Esophagus squamous epithelium (tissue), 4 donors: ENCODE results near the gene HYLS1.

ENCODE experiments used
- CTCF ChIP-seq, 6 experiments: fragments of 450-650 bp in 4 of 6; fragments of 200-600 bp in 2 of 6; sonication (generic) in 2 of 6; IDR thresholded peaks; one replicate each; pipeline ENCODE4 v1.5.1; 2016 to 2019; ENCODE audit warnings: antibody characterized with exemption in 6 of 6, mild to moderate bottlenecking in 4 of 6, moderate library complexity in 4 of 6
- POLR2A ChIP-seq, 4 donors: fragments of 450-650 bp; IDR thresholded peaks; one replicate each; pipeline ENCODE4 v1.6.1; 2017; ENCODE audit warnings: antibody characterized with exemption in 4 of 4, mild to moderate bottlenecking in 4 of 4, moderate library complexity in 3 of 4

- TF ChIP-seq CTCF (IDR thresholded peaks at IDR 0.05): no peak
- no peak for TF ChIP-seq POLR2A (IDR thresholded peaks at IDR 0.05)
Observed at GRCh38 chr11:125924384-125925007, 37.0 kb downstream of the HYLS1 start.
